B cell (primary cell): Measurements from ENCODE around the gene CFAP251. TPM values are rescaled to one million over a fixed set of nuclear protein-coding genes. Genes with fewer than 3 reads are reported as not detected.
A peak's percentile ranks its signal among the peaks of the same experiment; 100 is the strongest.

Experiments used
- ATAC-seq: fragments of 200-7000 bp; cut with Tn5 transposase; one replicate; pipeline ENCODE4 v1.10.0; 2021; ENCODE audit warnings: low read depth, mild to moderate bottlenecking, moderate number of reproducible peaks, moderate library complexity
- CTCF ChIA-PET: fragments of 350-600 bp; sonication (Branson Sonifier 250); formaldehyde crosslinking; loops from one replicate; lab custom pipeline; 2021; ENCODE audit warnings: antibody characterized with exemption, inconsistent platforms; lab: Charles Lee
- POLR2A ChIA-PET: fragments of 350-600 bp; sonication (Branson Sonifier 250); formaldehyde crosslinking; loops from one replicate; lab custom pipeline; 2021; ENCODE audit warnings: antibody characterized with exemption; lab: Charles Lee
- DNase-seq: peaks from one replicate; pipeline ENCODE4 v3.0.0; 2013
- H2AFZ ChIP-seq: 2 replicates; pipeline ENCODE4 v1.6.1; 2012; ENCODE audit warnings: mild to moderate bottlenecking, low read depth, low read length; ENCODE audit not compliant: insufficient read depth, poor library complexity, severe bottlenecking
- H3K27ac ChIP-seq, 2 donors: 1 replicate in 1 of 2; 2 replicates in 1 of 2; pipeline ENCODE4 v1.5.1; 2012 to 2013; ENCODE audit warnings: low read length in 2 of 2, mild to moderate bottlenecking in 2 of 2, moderate library complexity in 1 of 2
- H3K27me3 ChIP-seq, 4 experiments: fragments of 200-600 bp in 1 of 4; sonication (generic) in 1 of 4; replicated peaks in 1 of 4; 1 replicate in 2 of 4; 2 replicates in 2 of 4; pipeline versions ENCODE4 v1.6.1 to v1.7.0; 2013 to 2016; ENCODE audit warnings: low read length in 3 of 4, mild to moderate bottlenecking in 2 of 4, mixed read lengths in 1 of 4, moderate library complexity in 1 of 4; ENCODE audit not compliant: insufficient read depth in 4 of 4, control insufficient read depth in 3 of 4; ENCODE audit errors: control extremely low read depth in 1 of 4
- H3K36me3 ChIP-seq, 2 experiments: replicated peaks in 1 of 2; 1 replicate in 1 of 2; 2 replicates in 1 of 2; pipeline versions ENCODE4 v1.6.1 to v1.7.1; 2013; ENCODE audit warnings: low read length in 1 of 2; ENCODE audit not compliant: insufficient read depth in 2 of 2, control insufficient read depth in 1 of 2; ENCODE audit errors: control extremely low read depth in 1 of 2, extremely low read depth in 1 of 2
- H3K4me1 ChIP-seq, 2 donors: fragments of 200-600 bp in 1 of 2; sonication (generic) in 1 of 2; 1 replicate in 1 of 2; 2 replicates in 1 of 2; pipeline versions ENCODE4 v1.5.1 to v1.6.1; 2013 to 2017; ENCODE audit warnings: low read length in 2 of 2; ENCODE audit not compliant: control insufficient read depth in 2 of 2, insufficient read depth in 2 of 2
- H3K4me2 ChIP-seq: replicated peaks from 2 replicates; pipeline ENCODE3; 2012; ENCODE audit warnings: mild to moderate bottlenecking, low read depth, low read length; ENCODE audit not compliant: poor library complexity, severe bottlenecking
- H3K4me3 ChIP-seq, 5 experiments: fragments of 200-600 bp in 1 of 5; sonication (generic) in 1 of 5; 1 replicate in 3 of 5; 2 replicates in 2 of 5; pipeline versions ENCODE4 v1.5.1 to v1.7.0; 2011 to 2016; ENCODE audit warnings: low read length in 4 of 5, mild to moderate bottlenecking in 4 of 5, low read depth in 2 of 5, control low read depth in 1 of 5, moderate library complexity in 1 of 5; ENCODE audit not compliant: insufficient read depth in 1 of 5; ENCODE audit errors: control extremely low read depth in 1 of 5, extremely low read depth in 1 of 5
- H3K79me2 ChIP-seq: fragments of 200-600 bp; sonication (generic); one replicate; pipeline ENCODE4 v1.6.0; 2016; ENCODE audit warnings: low read length; ENCODE audit not compliant: control insufficient read depth, insufficient read depth
- H3K9ac ChIP-seq: fragments of 200-600 bp; sonication (generic); 2 replicates; pipeline ENCODE4 v1.6.1; 2017; ENCODE audit warnings: mild to moderate bottlenecking, low read length, moderate library complexity
- H3K9me3 ChIP-seq, 3 donors: one replicate each; pipeline versions ENCODE4 v1.6.1 to v1.7.1; 2013; ENCODE audit warnings: low read length in 2 of 3; ENCODE audit not compliant: control insufficient read depth in 2 of 3, insufficient read depth in 1 of 3; ENCODE audit errors: control extremely low read depth in 1 of 3
- H4K20me1 ChIP-seq: 2 replicates; pipeline ENCODE4 v1.6.0; 2012; ENCODE audit warnings: mild to moderate bottlenecking, low read length; ENCODE audit not compliant: insufficient read depth, control insufficient read depth, poor library complexity, severe bottlenecking
- H3K27ac Mint-ChIP-seq: one replicate; pipeline ENCODE4 v1.8.0; 2021; ENCODE audit warnings: mixed read lengths
- H3K27me3 Mint-ChIP-seq: one replicate; pipeline ENCODE4 v1.8.0; 2021; ENCODE audit warnings: mixed read lengths
- H3K4me1 Mint-ChIP-seq: one replicate; pipeline ENCODE4 v1.8.0; 2021; ENCODE audit warnings: mixed read lengths
- H3K4me3 Mint-ChIP-seq: one replicate; pipeline ENCODE4 v1.8.0; 2021; ENCODE audit warnings: mixed read lengths
- H3K9me3 Mint-ChIP-seq: one replicate; pipeline ENCODE4 v1.8.0; 2022; ENCODE audit warnings: mixed read lengths; ENCODE audit not compliant: insufficient read depth
- CTCF ChIP-seq: fragments of 200-600 bp; IDR thresholded peaks from one replicate; pipeline ENCODE4 v1.8.0; 2022; ENCODE audit warnings: antibody characterized with exemption, mild to moderate bottlenecking
- EZH2 ChIP-seq: IDR thresholded peaks from 2 replicates; pipeline ENCODE4 v1.6.1; 2012; ENCODE audit warnings: borderline replicate concordance, low read depth, mild to moderate bottlenecking, moderate library complexity, low read length; ENCODE audit not compliant: insufficient read depth, poor library complexity, severe bottlenecking
- WGBS: methylation state at CpG from one replicate; pipeline ENCODE4 v1.1.5; 2013; ENCODE audit warnings: missing lambda C conversion rate; ENCODE audit not compliant: insufficient coverage; 5-methylcytosine and 5-hydroxymethylcytosine counted together
- intact Hi-C: fragments of 100-400 bp; cut with micrococcal nuclease; formaldehyde crosslinking; loops from one replicate; pipeline ENCODE4 v1.10.0; 2022
- polyA plus RNA-seq: library from polyadenylated mRNA; depleted of rRNA; stranded (reverse); fragments of >200 nt; gene quantifications from 2 replicates; pipeline ENCODE4 v1.2.3, GENCODE V29; 2012
- total RNA-seq, 2 donors: library from RNA; stranded (reverse); fragments of 120-200 nt in 1 of 2; gene quantifications; 1 replicate in 1 of 2; 2 replicates in 1 of 2; pipeline versions ENCODE4 v1.2.3 to v1.2.4, GENCODE V29; 2013 to 2022

CFAP251 gene
- total and polyA plus RNA-seq, 2 donors (not counting 1 experiment from before 2014, with no cell fraction given): 0.22 to 1.6 TPM

GRCh38 chr12:122028165-122028904 lies 109.9 kb downstream of the CFAP251 start:
- Histone ChIP-seq H3K27ac (peak overlapping the region; percentile 19 to 70), H3K79me2 (peaks cover 98% of the 10 kb centered on the region), H4K20me1 (peaks cover 87% of the 10 kb centered on the region), H3K4me3 (peak overlapping the region in 1 of 5 experiments; percentile 31), H3K4me2 (peak overlapping the region; percentile 56), H2AFZ (no peak overlapping the region), H3K9me3 (peaks cover 0 to 9% (median 0%) of the 10 kb centered on the region in 3 donors), H3K27me3 (no peaks in the 10 kb centered on the region), H3K4me1 (peaks cover 71 to 99% of the 10 kb centered on the region in 2 donors), H3K36me3 (peaks cover 0 to 10% of the 10 kb centered on the region in 2 experiments), H3K9ac (peak overlapping the region; percentile 28)
- intact Hi-C loops: loop anchor here (10.0 kb wide), 1 partner anchor 234 kb away; the partner anchor contains the start of gene RHOF
- no peaks in the 10 kb centered on the region for H3K27me3 Mint-ChIP-seq
- ATAC-seq (no peak), DNase-seq (no peak)
- H3K9me3 Mint-ChIP-seq: no peaks in the 10 kb centered on the region
- CTCF ChIA-PET: interaction anchor here (0.7 to 4.4 kb wide), 14 partner anchors 9 to 238 kb away, joined by 3 to 55 read pairs (median 6); partner anchors contain the start of gene CFAP251
- H3K4me3 Mint-ChIP-seq: peak overlapping the region; percentile 85
- 68% methylated on average over 9 of the region's 12 CpGs for WGBS
- H3K4me1 Mint-ChIP-seq: peaks cover 72% of the 10 kb centered on the region
- TF ChIP-seq EZH2: no peak
- no peak for TF ChIP-seq CTCF
- peak overlapping the region; percentile 85 for H3K27ac Mint-ChIP-seq
- POLR2A ChIA-PET: interaction anchor here (0.6 to 1.2 kb wide), 3 partner anchors 22 to 239 kb away, joined by 3 read pairs; no protein-coding TSS in a partner anchor
